Occipital lobe (tissue), 3 donors: ENCODE data around the gene TLCD5. TPM values are rescaled to one million over a fixed set of nuclear protein-coding genes. Genes with fewer than 3 reads are reported as not detected.

Experiments used
- DNase-seq: peaks from one replicate; lab custom pipeline; 2025; lab: John Stamatoyannopoulos, UW
- small RNA-seq: library from RNA; depleted of rRNA; stranded (forward); fragments of <200 nt; gene quantifications from one replicate; pipeline ENCODE3, GENCODE V24; 2014
- total RNA-seq: library from RNA; depleted of rRNA; stranded (reverse); fragments of >200 nt; gene quantifications from one replicate; pipeline ENCODE4 v1.2.3, GENCODE V29; 2014

TLCD5 gene
- total RNA-seq, 1 donor from 2014 or later: 22.9 TPM

DNA sequence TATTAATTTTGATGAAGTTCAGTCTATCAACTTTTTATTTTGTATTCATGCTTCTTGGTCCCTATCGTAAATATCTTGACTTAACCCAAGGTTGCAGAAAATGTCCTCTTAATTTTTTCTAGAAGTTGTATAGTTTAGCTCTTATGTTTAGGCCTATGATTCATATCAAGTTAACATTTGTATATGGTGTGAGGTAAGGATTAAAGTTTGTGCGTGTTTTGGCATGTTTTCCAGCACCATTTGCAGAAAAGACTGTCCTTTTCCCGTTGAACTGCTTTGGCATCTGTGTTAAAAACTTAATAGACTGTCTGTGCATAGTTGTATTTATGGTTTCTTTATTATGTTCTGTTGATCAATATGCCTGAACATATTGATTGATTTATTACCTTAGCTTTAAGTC, 53.4 kb downstream of the TLCD5 start:
- DNase-seq: no peak

DNA sequence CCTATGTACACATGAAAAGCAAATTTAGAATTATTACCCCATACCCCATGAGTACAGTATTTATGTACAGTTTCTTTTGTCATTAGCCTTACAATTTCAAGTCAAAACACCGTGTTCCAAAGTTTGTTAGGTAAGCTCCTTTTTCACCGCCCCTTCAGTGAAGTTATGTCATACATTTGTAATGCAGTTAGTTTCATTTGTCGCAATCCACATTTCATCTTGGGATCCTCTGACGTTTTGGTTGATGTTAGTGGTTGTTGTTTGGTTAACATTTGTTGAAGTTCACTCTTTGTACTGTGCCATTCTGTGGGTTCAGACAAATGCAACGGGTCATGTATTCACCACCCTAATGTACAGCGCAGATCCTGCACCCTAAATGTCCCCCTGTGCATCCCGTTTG, 56.3 kb downstream of the TLCD5 start:
- DNase-seq: no peak

Small RNA genes within 50 kb of the gene (small RNA-seq; reads per million reads assigned to genes)
- 3,346 reads per million, percentile 99 among the genes with 10 or more reads in this experiment for gene RF00100

Other genes starting within 250 kb of the TLCD5 start
- 0.47 TPM for gene TRIM29, start 187.2 kb upstream of the TLCD5 start, total RNA-seq
- 1.4 TPM for gene OAF, start 114.3 kb upstream of the TLCD5 start, total RNA-seq
- not detected for gene POU2F3, start 85.2 kb upstream of the TLCD5 start, total RNA-seq
- 235 TPM for gene ARHGEF12, start 11.1 kb downstream of the TLCD5 start, total RNA-seq
- gene GRIK4, start 186.4 kb downstream of the TLCD5 start, total RNA-seq: 2.3 TPM